IPS-18c (cell line): Measurements from ENCODE around the gene SERP1.

Source experiments
- H3K4me3 ChIP-seq: 2 replicates; pipeline ENCODE4 v1.7.0; 2013; ENCODE audit warnings: low read depth, mild to moderate bottlenecking, low read length, moderate library complexity; ENCODE audit not compliant: insufficient read depth
- H3K9me3 ChIP-seq: one replicate; pipeline ENCODE4 v1.6.1; 2013; ENCODE audit warnings: mild to moderate bottlenecking, low read length, moderate library complexity; ENCODE audit not compliant: control insufficient read depth, insufficient read depth

Gene SERP1

GRCh38 chr3:150546226-150547044, at the start of gene SERP1, which contains the start of gene EIF2A:
SERP1 (minus strand) TSS chr3:150546496; CDS start chr3:150546135, 361 bp downstream.
EIF2A (plus strand) TSS chr3:150546787; CDS start chr3:150546803, 16 bp downstream.
- peak within 1 kb of the TSS; percentile 81 for H3K4me3 ChIP-seq
- no peaks in the 10 kb centered on the region for H3K9me3 ChIP-seq

GRCh38 chr3:150594150-150594549, 47.9 kb upstream of the SERP1 start:
- no peak overlapping the region for H3K4me3 ChIP-seq
- H3K9me3 ChIP-seq, result no peaks in the 10 kb centered on the region

- no peak overlapping the region for H3K4me3 ChIP-seq
- H3K9me3 ChIP-seq, result no peaks in the 10 kb centered on the region
These were observed 43.5 kb upstream of the SERP1 start for GRCh38 chr3:150589759-150590158.

GRCh38 chr3:150588027-150588830, 41.9 kb upstream of the SERP1 start:
- H3K4me3 ChIP-seq, result no peak overlapping the region
- no peaks in the 10 kb centered on the region for H3K9me3 ChIP-seq

- no peaks in the 10 kb centered on the region for H3K9me3 ChIP-seq
- no peak overlapping the region for H3K4me3 ChIP-seq
These were observed 36.7 kb upstream of the SERP1 start for GRCh38 chr3:150583028-150583427.

GRCh38 chr3:150582620-150583019, 36.3 kb upstream of the SERP1 start:
- no peak overlapping the region for H3K4me3 ChIP-seq
- H3K9me3 ChIP-seq, result no peaks in the 10 kb centered on the region

- Histone ChIP-seq H3K4me3 (no peak overlapping the region), H3K9me3 (no peaks in the 10 kb centered on the region)
These were observed 34.9 kb upstream of the SERP1 start for GRCh38 chr3:150581174-150581573.

GRCh38 chr3:150577855-150578254, 31.6 kb upstream of the SERP1 start:
- H3K9me3 ChIP-seq, result no peaks in the 10 kb centered on the region
- H3K4me3 ChIP-seq, result no peak overlapping the region

GRCh38 chr3:150567328-150567727, 21.0 kb upstream of the SERP1 start:
- Histone ChIP-seq H3K9me3 (no peaks in the 10 kb centered on the region), H3K4me3 (no peak overlapping the region)

- Histone ChIP-seq H3K9me3 (no peaks in the 10 kb centered on the region), H3K4me3 (no peak overlapping the region)
These were observed 17.9 kb upstream of the SERP1 start for GRCh38 chr3:150564243-150564642.

GRCh38 chr3:150557725-150558124, 11.4 kb upstream of the SERP1 start:
- no peaks in the 10 kb centered on the region for H3K9me3 ChIP-seq
- H3K4me3 ChIP-seq, result no peak overlapping the region

- Histone ChIP-seq H3K9me3 (no peaks in the 10 kb centered on the region), H3K4me3 (no peak overlapping the region)
These were observed 10.5 kb upstream of the SERP1 start for GRCh38 chr3:150556792-150557191.

GRCh38 chr3:150555859-150556436, 9.7 kb upstream of the SERP1 start:
- Histone ChIP-seq H3K9me3 (no peaks in the 10 kb centered on the region), H3K4me3 (no peak overlapping the region)

- no peaks in the 10 kb centered on the region for H3K9me3 ChIP-seq
- peak overlapping the region; percentile 81 for H3K4me3 ChIP-seq
These were observed 897 bp upstream of the SERP1 start for GRCh38 chr3:150547045-150547741.

GRCh38 chr3:150545419-150546225, 674 bp downstream of the SERP1 start:
- H3K9me3 ChIP-seq, result no peaks in the 10 kb centered on the region

GRCh38 chr3:150544726-150545125, 1.6 kb downstream of the SERP1 start:
- Histone ChIP-seq H3K4me3 (no peak overlapping the region), H3K9me3 (no peaks in the 10 kb centered on the region)

More at GRCh38 chr3:150545419-150546225, 674 bp downstream of the SERP1 start:
- peak overlapping the region; percentile 81 for H3K4me3 ChIP-seq
